Measurements from ENCODE around the gene RBM18.
A peak's percentile ranks its signal among the peaks of the same experiment; 100 is the strongest.

The RBM18 gene

DNA sequence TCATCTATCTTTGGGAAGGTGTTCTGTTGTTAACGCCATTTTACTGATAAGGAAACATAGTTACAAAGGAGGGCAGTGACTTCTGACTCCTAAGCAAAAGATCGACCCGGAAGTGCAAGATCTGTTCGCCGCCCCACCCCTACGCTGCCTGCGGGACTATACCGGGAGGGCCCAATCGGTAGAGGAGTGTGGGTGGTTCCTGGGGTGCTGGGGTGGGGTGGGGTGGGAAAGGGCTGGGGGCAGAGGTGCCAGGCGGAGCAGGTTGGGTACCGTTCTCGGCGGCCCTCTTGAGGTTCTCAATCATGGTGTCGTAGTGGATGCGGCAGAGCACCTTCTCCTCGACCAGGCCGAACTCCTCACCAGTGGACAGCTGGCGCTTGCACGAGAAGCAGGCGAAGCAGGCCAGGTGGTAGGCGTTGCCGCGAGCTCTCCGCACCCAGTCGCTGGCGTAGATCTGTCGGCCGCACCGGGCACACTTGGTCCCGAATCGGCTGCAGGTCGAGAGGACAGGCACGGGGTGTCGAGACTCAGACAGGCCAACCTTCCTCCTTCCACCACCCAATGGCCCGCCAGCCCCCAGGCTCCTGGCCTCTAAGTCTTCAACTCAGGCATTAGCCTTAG lies 47.7 kb downstream of the RBM18 start:
- H3K4me3 ChIP-seq (ENCODE audit: low read depth, low read length) = no peak overlapping the region
- no peak overlapping the region for H3K27ac ChIP-seq
- H3K36me3 ChIP-seq (replicated peaks) = no peaks in the 10 kb centered on the region
- in situ Hi-C loops (cut with HindIII; ENCODE audit: low pct_ligation_motif_present, low sequenced_read_pairs) = no loop called here
- TF ChIP-seq, protein P1, sequence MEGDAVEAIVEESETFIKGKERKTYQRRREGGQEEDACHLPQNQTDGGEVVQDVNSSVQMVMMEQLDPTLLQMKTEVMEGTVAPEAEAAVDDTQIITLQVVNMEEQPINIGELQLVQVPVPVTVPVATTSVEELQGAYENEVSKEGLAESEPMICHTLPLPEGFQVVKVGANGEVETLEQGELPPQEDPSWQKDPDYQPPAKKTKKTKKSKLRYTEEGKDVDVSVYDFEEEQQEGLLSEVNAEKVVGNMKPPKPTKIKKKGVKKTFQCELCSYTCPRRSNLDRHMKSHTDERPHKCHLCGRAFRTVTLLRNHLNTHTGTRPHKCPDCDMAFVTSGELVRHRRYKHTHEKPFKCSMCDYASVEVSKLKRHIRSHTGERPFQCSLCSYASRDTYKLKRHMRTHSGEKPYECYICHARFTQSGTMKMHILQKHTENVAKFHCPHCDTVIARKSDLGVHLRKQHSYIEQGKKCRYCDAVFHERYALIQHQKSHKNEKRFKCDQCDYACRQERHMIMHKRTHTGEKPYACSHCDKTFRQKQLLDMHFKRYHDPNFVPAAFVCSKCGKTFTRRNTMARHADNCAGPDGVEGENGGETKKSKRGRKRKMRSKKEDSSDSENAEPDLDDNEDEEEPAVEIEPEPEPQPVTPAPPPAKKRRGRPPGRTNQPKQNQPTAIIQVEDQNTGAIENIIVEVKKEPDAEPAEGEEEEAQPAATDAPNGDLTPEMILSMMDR (IDR thresholded peaks at IDR 0.05; ENCODE audit: low read depth, low read length, missing control alignments) = no peak
- DNase-seq = no peak
- H3K27me3 ChIP-seq (replicated peaks) = peaks cover 100% of the 10 kb centered on the region

DNA sequence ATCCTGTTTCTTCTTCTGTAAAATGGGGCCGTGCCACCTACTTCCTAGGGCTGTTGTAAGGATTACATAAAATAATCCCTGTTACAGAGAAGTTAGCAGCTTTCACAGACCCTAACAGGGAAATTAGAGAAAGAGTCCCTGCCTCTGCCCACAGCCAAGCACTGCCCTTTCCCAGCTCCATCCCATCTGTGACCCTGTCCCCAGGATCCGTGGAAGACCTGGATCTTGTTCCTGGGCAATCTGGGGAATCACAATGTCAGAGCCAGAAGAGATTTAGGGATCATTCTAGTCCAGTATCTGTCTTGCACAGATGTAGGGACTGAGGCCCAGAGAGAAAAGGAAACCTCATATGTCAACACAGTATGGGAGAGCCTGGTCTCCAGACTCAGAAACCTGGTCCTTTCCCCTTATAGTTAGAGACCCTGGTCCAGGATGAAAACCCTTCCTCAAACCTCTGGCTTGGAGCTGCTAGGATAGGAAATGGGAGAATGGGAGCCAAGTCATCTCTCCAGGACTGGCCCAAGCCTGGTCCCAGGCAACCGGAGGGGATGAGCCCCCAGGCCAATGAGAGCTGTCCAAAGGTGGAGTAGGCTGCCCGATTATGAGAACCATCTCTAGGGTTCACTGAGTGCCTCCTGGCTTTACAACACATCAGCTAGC lies 48.4 kb downstream of the RBM18 start:
- Histone ChIP-seq H3K36me3 (replicated peaks) (no peaks in the 10 kb centered on the region), H3K4me3 (ENCODE audit: low read depth, low read length) (no peak overlapping the region), H3K27ac (no peak overlapping the region), H3K27me3 (replicated peaks) (peaks cover 100% of the 10 kb centered on the region)
- TF ChIP-seq, protein P1 (IDR thresholded peaks at IDR 0.05; ENCODE audit: low read depth, low read length, missing control alignments) = no peak
- no peak for DNase-seq
- in situ Hi-C loops (cut with HindIII; ENCODE audit: low pct_ligation_motif_present, low sequenced_read_pairs) = no loop called here

DNA sequence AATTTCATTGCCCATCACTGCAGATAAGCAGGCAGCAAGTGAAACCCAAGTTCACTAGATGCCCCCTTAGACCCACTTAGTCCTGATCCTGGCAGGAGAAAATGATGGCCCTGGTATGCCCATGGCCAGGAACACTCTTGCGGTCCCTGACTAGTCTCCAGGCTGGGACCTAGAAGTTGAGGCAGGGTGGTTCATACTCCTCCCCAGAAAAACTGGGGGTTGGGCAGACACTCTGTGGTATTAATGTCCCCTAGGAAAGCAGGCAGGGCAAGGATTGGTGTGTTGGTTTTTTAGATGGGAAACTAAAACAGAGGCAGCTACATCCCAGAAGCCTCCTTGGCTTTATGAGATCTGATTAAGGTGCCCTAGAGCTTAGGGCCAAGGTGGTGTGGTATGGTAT lies 49.0 kb downstream of the RBM18 start:
- Histone ChIP-seq H3K36me3 (replicated peaks) (no peaks in the 10 kb centered on the region), H3K27ac (no peak overlapping the region), H3K4me3 (ENCODE audit: low read depth, low read length) (no peak overlapping the region), H3K27me3 (replicated peaks) (peaks cover 97% of the 10 kb centered on the region)
- in situ Hi-C loops (cut with HindIII; ENCODE audit: low pct_ligation_motif_present, low sequenced_read_pairs) = no loop called here
- DNase-seq = no peak
- TF ChIP-seq, protein P1 (IDR thresholded peaks at IDR 0.05; ENCODE audit: low read depth, low read length, missing control alignments) = no peak

DNA sequence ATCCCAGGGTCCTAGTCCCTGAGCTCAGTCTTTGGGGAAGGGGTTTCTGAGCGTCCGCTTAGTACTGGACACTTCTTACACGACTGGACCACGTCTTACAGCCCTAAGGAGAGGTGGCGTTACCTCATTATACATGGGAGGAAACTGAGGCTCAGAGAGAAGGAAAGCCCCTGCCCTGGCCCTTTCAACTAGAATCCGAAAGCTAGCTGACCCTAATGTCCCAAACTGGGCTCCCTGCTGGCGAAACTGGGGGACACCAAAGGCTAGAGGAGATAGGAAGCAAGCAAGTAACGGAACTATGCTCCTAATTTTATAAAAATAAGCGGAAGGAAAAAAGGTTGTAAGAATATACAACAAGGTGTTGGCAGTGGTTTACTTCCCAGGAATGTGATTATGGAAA lies 50.1 kb downstream of the RBM18 start:
- no peaks in the 10 kb centered on the region for H3K36me3 ChIP-seq (replicated peaks)
- peaks cover 88% of the 10 kb centered on the region for H3K27me3 ChIP-seq (replicated peaks)
- no peak overlapping the region for H3K4me3 ChIP-seq (ENCODE audit: low read depth, low read length)
- no peak for DNase-seq
- TF ChIP-seq, protein P1 (IDR thresholded peaks at IDR 0.05; ENCODE audit: low read depth, low read length, missing control alignments) = no peak
- in situ Hi-C loops (cut with HindIII; ENCODE audit: low pct_ligation_motif_present, low sequenced_read_pairs) = no loop called here
- H3K27ac ChIP-seq = no peak overlapping the region

DNA sequence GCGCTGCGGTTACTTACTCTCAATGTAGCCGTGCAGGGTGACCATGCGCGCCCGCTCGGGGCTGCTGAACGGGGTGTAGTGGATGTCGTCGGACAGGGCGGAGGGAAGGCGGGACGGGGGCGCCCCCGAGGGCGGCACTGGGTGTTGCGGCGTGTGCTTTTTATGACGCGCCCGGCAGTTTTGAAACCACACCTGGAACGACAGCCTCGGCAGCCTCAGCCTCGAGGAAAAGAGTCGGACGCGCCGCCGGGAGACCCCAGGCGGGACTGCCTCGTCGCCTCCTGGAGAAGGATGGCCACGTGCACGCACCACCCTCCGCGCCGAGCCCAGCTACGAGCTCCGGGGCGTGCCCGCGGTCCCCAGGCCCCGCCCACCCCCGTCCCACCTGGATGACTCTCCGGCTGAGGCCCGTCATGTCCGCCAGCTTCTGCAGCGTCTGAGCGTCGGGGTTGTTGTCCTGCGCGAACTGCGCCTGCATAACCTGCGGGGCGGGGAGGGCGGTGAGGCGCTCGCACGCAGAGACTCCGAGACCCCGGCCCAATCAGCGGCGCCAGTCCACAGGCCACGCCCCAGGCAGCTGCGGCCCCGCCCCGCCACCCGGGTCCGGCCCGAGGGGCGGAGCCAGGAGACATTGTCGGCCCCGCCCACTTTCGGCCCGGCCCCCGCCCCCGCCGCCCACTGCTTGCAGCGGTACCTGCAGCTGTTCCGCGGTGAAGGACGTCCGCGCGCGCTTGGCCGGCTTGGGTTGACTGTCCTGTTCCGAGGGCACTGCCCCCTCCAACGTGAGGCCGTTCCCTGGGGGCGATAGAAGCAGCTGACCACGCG lies 50.8 kb downstream of the RBM18 start:
- in situ Hi-C loops (cut with HindIII; ENCODE audit: low pct_ligation_motif_present, low sequenced_read_pairs) = no loop called here
- H3K36me3 ChIP-seq (replicated peaks) = no peaks in the 10 kb centered on the region
- H3K27ac ChIP-seq = no peak overlapping the region
- TF ChIP-seq, protein P1 (IDR thresholded peaks at IDR 0.05; ENCODE audit: low read depth, low read length, missing control alignments) = peak; percentile 2
- DNase-seq = no peak
- peaks cover 82% of the 10 kb centered on the region for H3K27me3 ChIP-seq (replicated peaks)
- peak overlapping the region; percentile 34 for H3K4me3 ChIP-seq (ENCODE audit: low read depth, low read length)
